Body of pancreas (tissue), 4 donors: Measurements from ENCODE around the gene RELA. TPM values are rescaled to one million over a fixed set of nuclear protein-coding genes. Genes with fewer than 3 reads are reported as not detected.

Experiments
- ATAC-seq: fragments of 150-250 bp; one replicate; pipeline ENCODE4 v1.9.1; 2016
- DNase-seq, 4 donors: peaks; one replicate each; pipeline ENCODE4 v3.0.0-alpha.2; 2019
- H3K27ac ChIP-seq, 4 donors: fragments of 200-600 bp; sonication (generic); 1 replicate in 3 of 4; 2 replicates in 1 of 4; pipeline versions ENCODE4 v1.5.1 to v1.6.1; 2016 to 2019; ENCODE audit warnings: mild to moderate bottlenecking in 1 of 4, mixed read lengths in 1 of 4, moderate library complexity in 1 of 4
- H3K27me3 ChIP-seq, 2 donors: fragments of 200-600 bp; sonication (generic); one replicate each; pipeline ENCODE4 v1.6.0; 2016; ENCODE audit warnings: mild to moderate bottlenecking in 1 of 2
- H3K36me3 ChIP-seq, 2 donors: fragments of 200-600 bp; sonication (generic); replicated peaks in 1 of 2; 2 replicates each; pipeline ENCODE4 v1.5.1; 2016; ENCODE audit warnings: low read depth in 2 of 2; ENCODE audit not compliant: insufficient read depth in 1 of 2
- H3K4me1 ChIP-seq: fragments of 200-600 bp; sonication (generic); one replicate; pipeline ENCODE4 v1.6.0; 2016
- H3K4me3 ChIP-seq, 2 donors: fragments of 200-600 bp; sonication (generic); 1 replicate in 1 of 2; 2 replicates in 1 of 2; pipeline ENCODE4 v1.5.1; 2016 to 2019
- H3K9me3 ChIP-seq, 3 donors: fragments of 200-600 bp; sonication (generic); 1 replicate in 2 of 3; 2 replicates in 1 of 3; pipeline ENCODE4 v1.5.1; 2016
- POLR2A ChIP-seq, 3 donors: fragments of 450-650 bp; IDR thresholded peaks; one replicate each; pipeline ENCODE4 v1.6.1; 2016; ENCODE audit warnings: antibody characterized with exemption in 3 of 3, mild to moderate bottlenecking in 2 of 3
- WGBS, 2 donors: methylation state at CpG; one replicate each; pipeline ENCODE4 v1.1.5; 2017; 5-methylcytosine and 5-hydroxymethylcytosine counted together
- intact Hi-C: fragments of 100-400 bp; cut with DNase I; formaldehyde crosslinking; loops from one replicate; pipeline ENCODE4 v1.15.1; 2023
- total RNA-seq, 2 donors: library from RNA; depleted of rRNA; stranded (reverse); fragments of >200 nt; gene quantifications; one replicate each; pipeline ENCODE4 v1.1.0, GENCODE V29; 2016
- TF ChIP-seq, protein P1 (sequence below), 7 experiments: fragments of 450-650 bp in 4 of 7; fragments of 200-600 bp in 3 of 7; sonication (generic) in 3 of 7; IDR thresholded peaks; one replicate each; pipeline ENCODE4 v1.5.1; 2016 to 2019; ENCODE audit warnings: antibody characterized with exemption in 7 of 7

Gene RELA
- total RNA-seq, 2 donors from 2014 or later, result 27.5 to 45.8 TPM

DNA sequence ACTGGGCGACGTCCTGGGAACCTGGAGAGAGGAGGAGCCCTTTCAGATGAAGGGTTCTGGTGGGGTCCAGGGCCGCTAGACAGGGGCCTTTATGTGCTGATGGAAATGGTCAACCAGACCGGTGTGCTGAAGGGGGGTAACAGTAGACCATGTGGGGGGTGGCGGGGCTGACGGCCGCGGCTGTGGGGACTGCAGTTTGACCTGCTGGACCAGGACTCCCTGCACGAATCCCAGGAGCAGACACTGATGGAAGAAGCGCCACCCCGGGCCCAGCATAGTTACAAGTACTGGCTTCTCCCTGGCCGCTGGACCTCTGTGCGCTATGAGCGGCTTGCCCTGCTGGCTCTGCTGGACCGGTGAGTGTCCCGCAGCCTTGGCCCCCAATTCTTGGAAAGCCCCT, 40.7 kb downstream of the RELA start:
- no peaks in the 10 kb centered on the region for H3K27me3 ChIP-seq
- H3K27ac ChIP-seq, result no peak overlapping the region
- DNase-seq (no peak), ATAC-seq (no peak)
- 84 to 95% methylated on average over 5 to 15 of the region's 16 CpGs for WGBS, 2 donors
- intact Hi-C loops, result no loop called here
- TF ChIP-seq POLR2A (IDR thresholded peaks at IDR 0.05), result no peak
- TF ChIP-seq, protein P1, sequence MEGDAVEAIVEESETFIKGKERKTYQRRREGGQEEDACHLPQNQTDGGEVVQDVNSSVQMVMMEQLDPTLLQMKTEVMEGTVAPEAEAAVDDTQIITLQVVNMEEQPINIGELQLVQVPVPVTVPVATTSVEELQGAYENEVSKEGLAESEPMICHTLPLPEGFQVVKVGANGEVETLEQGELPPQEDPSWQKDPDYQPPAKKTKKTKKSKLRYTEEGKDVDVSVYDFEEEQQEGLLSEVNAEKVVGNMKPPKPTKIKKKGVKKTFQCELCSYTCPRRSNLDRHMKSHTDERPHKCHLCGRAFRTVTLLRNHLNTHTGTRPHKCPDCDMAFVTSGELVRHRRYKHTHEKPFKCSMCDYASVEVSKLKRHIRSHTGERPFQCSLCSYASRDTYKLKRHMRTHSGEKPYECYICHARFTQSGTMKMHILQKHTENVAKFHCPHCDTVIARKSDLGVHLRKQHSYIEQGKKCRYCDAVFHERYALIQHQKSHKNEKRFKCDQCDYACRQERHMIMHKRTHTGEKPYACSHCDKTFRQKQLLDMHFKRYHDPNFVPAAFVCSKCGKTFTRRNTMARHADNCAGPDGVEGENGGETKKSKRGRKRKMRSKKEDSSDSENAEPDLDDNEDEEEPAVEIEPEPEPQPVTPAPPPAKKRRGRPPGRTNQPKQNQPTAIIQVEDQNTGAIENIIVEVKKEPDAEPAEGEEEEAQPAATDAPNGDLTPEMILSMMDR (IDR thresholded peaks at IDR 0.05), result no peak
- H3K36me3 ChIP-seq, result peaks cover 21 to 25% of the 10 kb centered on the region in 2 donors
- no peaks in the 10 kb centered on the region for H3K9me3 ChIP-seq
- H3K4me1 ChIP-seq, result peaks cover 7% of the 10 kb centered on the region
- no peak overlapping the region for H3K4me3 ChIP-seq

DNA sequence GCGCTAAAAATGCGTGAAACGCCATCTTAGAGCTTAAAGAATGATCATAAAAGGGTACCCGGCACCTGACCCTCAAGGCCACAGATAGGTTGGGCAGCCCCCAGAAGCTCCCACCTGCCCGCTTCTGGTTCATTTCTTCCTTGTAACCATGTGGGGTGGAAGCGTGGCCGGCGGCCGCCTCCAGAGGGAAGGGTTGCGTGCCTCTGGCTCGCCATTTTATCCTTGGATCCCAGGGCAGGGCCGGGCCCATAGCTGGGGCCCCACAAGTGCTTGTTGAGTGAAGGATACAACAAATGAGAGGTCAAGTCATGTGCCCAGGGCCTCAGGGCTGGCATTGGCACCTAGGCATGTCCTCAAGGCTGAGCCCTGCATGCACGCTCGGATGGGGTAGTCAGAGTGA, 41.3 kb downstream of the RELA start:
- DNase-seq, result no peak
- Histone ChIP-seq H3K9me3 (no peaks in the 10 kb centered on the region), H3K27me3 (no peaks in the 10 kb centered on the region), H3K36me3 (peaks cover 21% of the 10 kb centered on the region in 2 donors), H3K27ac (no peak overlapping the region), H3K4me1 (peaks cover 13% of the 10 kb centered on the region), H3K4me3 (no peak overlapping the region)
- 89 to 96% methylated on average over 4 to 14 of the region's 14 CpGs for WGBS, 2 donors
- no peak for TF ChIP-seq POLR2A (IDR thresholded peaks at IDR 0.05)
- TF ChIP-seq, protein P1 (IDR thresholded peaks at IDR 0.05), result no peak
- intact Hi-C loops, result no loop called here
- ATAC-seq, result no peak

DNA sequence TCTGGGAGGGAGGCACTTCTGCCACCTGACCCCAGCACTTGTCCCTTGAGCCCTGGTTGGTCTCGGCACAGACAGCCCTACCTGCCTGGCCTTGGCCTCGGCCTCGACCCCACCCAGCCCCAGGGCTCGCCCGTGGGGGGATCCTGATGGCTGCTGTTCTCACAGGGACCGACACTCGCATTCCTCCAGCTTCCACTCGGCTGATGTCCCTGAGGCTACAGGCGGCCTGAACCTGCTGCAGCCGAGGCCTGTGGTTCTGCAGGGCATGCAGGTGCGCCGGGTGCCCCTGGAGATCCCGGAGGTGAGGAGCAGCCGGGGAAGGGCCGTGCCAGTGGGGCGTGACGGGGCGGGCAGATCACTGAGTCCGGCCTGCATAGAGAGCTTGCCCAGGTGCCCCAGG, 42.0 kb downstream of the RELA start:
- Histone ChIP-seq H3K27ac (no peak overlapping the region), H3K4me1 (peaks cover 18% of the 10 kb centered on the region), H3K9me3 (no peaks in the 10 kb centered on the region), H3K4me3 (no peak overlapping the region), H3K27me3 (no peaks in the 10 kb centered on the region), H3K36me3 (peaks cover 19 to 21% of the 10 kb centered on the region in 2 donors)
- DNase-seq, result no peak
- ATAC-seq, result no peak
- WGBS, 2 donors, result 92% methylated on average over 5 to 19 of the region's 19 CpGs
- no peak for TF ChIP-seq POLR2A (IDR thresholded peaks at IDR 0.05)
- TF ChIP-seq, protein P1 (IDR thresholded peaks at IDR 0.05), result no peak
- intact Hi-C loops, result no loop called here

DNA sequence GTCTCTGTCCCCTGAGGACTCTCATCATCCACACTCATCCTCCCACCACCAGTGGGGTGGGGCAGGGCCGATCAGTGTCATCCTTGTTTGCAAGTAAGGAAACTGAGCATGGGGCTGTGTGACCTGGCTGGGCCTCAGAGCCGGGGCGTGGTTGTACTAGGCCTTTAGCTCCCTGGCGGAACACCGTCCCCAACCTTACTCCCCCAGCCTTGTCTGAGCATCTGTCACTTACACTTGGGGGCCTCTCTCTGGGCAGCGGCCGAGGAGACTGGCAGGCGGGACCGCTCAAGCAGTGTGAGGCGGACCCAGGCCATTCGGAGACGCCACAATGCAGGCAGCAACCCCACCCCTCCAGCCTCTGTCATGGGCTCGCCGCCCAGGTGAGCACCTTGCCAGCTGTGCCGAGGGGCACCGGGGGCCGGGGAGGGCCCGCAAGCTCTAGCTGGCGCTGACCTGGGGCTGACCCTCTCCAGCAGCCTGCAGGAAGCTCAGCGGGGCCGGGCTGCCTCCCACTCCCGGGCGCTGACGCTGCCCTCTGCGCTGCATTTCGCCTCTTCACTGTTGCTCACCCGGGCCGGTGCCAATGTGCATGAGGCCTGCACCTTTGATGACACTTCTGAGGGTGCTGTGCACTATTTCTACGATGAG, 43.3 kb downstream of the RELA start:
- Histone ChIP-seq H3K36me3 (peaks cover 15 to 21% of the 10 kb centered on the region in 2 donors), H3K27ac (no peak overlapping the region), H3K27me3 (no peaks in the 10 kb centered on the region), H3K4me3 (no peak overlapping the region), H3K4me1 (peaks cover 18% of the 10 kb centered on the region), H3K9me3 (no peaks in the 10 kb centered on the region)
- ATAC-seq, result no peak
- TF ChIP-seq POLR2A (IDR thresholded peaks at IDR 0.05), result no peak
- TF ChIP-seq, protein P1 (IDR thresholded peaks at IDR 0.05), result no peak
- 90 to 92% methylated on average over 18 to 29 of the region's 29 CpGs for WGBS, 2 donors
- intact Hi-C loops, result no loop called here
- DNase-seq, result no peak

DNA sequence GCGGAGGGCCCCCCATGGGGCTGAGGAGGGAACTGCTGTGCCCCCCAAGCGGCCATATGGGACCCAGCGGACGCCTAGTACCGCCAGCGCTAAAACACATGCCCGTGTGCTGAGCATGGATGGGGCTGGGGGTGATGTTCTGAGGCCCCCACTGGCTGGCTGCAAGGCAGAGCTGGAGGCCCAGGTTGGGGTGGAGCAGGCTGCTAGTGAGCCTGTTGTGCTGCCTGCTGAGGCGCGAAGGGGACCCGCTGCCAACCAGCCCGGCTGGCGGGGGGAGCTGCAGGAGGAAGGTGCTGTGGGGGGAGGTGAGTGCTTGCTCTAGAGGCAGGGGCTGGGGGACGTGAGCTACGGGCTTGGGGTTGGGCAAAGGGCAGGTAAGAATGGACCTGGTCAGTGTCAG, 44.0 kb downstream of the RELA start:
- no peaks in the 10 kb centered on the region for H3K27me3 ChIP-seq
- peaks cover 18% of the 10 kb centered on the region for H3K4me1 ChIP-seq
- DNase-seq, result no peak
- no peak overlapping the region for H3K27ac ChIP-seq
- intact Hi-C loops, result no loop called here
- 94 to 96% methylated on average over 14 of the region's 14 CpGs for WGBS, 2 donors
- peaks cover 10 to 21% of the 10 kb centered on the region in 2 donors for H3K36me3 ChIP-seq
- no peak for TF ChIP-seq POLR2A (IDR thresholded peaks at IDR 0.05)
- TF ChIP-seq, protein P1 (IDR thresholded peaks at IDR 0.05), result no peak
- H3K4me3 ChIP-seq, result no peak overlapping the region
- ATAC-seq, result no peak
- H3K9me3 ChIP-seq, result no peaks in the 10 kb centered on the region
